ENCODE results near the gene TIMM50.
"Not testable (repeated sequence)": the region's sequence is repeated elsewhere in the genome, so short reads cannot be mapped to it uniquely, and the experiment has no call there.

TIMM50 gene

GRCh38 chr19:39474139-39474620 lies 6.5 kb upstream of the TIMM50 start:
- Histone ChIP-seq H3K4me2 (ENCODE audit: low read depth, low read length, poor library complexity, severe bottlenecking) (no peak overlapping the region), H2AFZ (ENCODE audit: low read depth, low read length, severe bottlenecking) (no peak overlapping the region), H3F3A (ENCODE audit: insufficient read depth) (peaks cover 6% of the 10 kb centered on the region), H3K4me3 (ENCODE audit: insufficient read depth, low read length, poor library complexity, severe bottlenecking) (no peak overlapping the region), H3K36me3 (ENCODE audit: low read length) (no peaks in the 10 kb centered on the region; the same call in 1 of the 2 replicates), H3K27me3 (ENCODE audit: low read length) (no peaks in the 10 kb centered on the region), H3K79me2 (ENCODE audit: insufficient read depth, low read length) (no peaks in the 10 kb centered on the region), H4K20me1 (ENCODE audit: low read depth, low read length) (no peaks in the 10 kb centered on the region), H3K9me3 (ENCODE audit: insufficient read depth, low read length) (no peaks in the 10 kb centered on the region), H3K9me2 (replicated peaks; ENCODE audit: insufficient read depth, low read length) (no peaks in the 10 kb centered on the region), H3K9ac (ENCODE audit: low read length) (no peak overlapping the region), H3K27ac (ENCODE audit: low read depth, low read length) (no peak overlapping the region)
- TF ChIP-seq CTCF (IDR thresholded peaks at IDR 0.05; ENCODE audit: insufficient read depth, low read length, poor library complexity, severe bottlenecking) (peak; percentile 93), EZH2phosphoT487 (conservative IDR thresholded peaks at IDR 0.05; ENCODE audit: low read length) (no peak)

GRCh38 chr19:39475748-39476147 lies 4.9 kb upstream of the TIMM50 start:
- Histone ChIP-seq H3K9ac (ENCODE audit: low read length) (no peak overlapping the region), H2AFZ (ENCODE audit: low read depth, low read length, severe bottlenecking) (no peak overlapping the region), H3F3A (ENCODE audit: insufficient read depth) (peaks cover 11% of the 10 kb centered on the region), H4K20me1 (ENCODE audit: low read depth, low read length) (no peaks in the 10 kb centered on the region), H3K9me2 (replicated peaks; ENCODE audit: insufficient read depth, low read length) (no peaks in the 10 kb centered on the region), H3K36me3 (ENCODE audit: low read length) (no peaks in the 10 kb centered on the region; the same call in 1 of the 2 replicates), H3K4me2 (ENCODE audit: low read depth, low read length, poor library complexity, severe bottlenecking) (no peak overlapping the region), H3K79me2 (ENCODE audit: insufficient read depth, low read length) (peaks cover under 1% of the 10 kb centered on the region; the same call in 1 of the 2 replicates), H3K4me3 (ENCODE audit: insufficient read depth, low read length, poor library complexity, severe bottlenecking) (no peak overlapping the region), H3K27ac (ENCODE audit: low read depth, low read length) (no peak overlapping the region), H3K27me3 (ENCODE audit: low read length) (no peaks in the 10 kb centered on the region), H3K9me3 (ENCODE audit: insufficient read depth, low read length) (no peaks in the 10 kb centered on the region)
- TF ChIP-seq EZH2phosphoT487 (conservative IDR thresholded peaks at IDR 0.05; ENCODE audit: low read length), result no peak
- TF ChIP-seq CTCF (IDR thresholded peaks at IDR 0.05; ENCODE audit: insufficient read depth, low read length, poor library complexity, severe bottlenecking), result no peak

GRCh38 chr19:39479319-39479801 lies 1.3 kb upstream of the TIMM50 start:
- not testable (repeated sequence) for H3K4me3 ChIP-seq (ENCODE audit: insufficient read depth, low read length, poor library complexity, severe bottlenecking); H4K20me1 ChIP-seq (ENCODE audit: low read depth, low read length); H3K9me2 ChIP-seq (replicated peaks; ENCODE audit: insufficient read depth, low read length); H3K9me3 ChIP-seq (ENCODE audit: insufficient read depth, low read length); H3K4me2 ChIP-seq (ENCODE audit: low read depth, low read length, poor library complexity, severe bottlenecking); H3K27me3 ChIP-seq (ENCODE audit: low read length); H2AFZ ChIP-seq (ENCODE audit: low read depth, low read length, severe bottlenecking); H3K36me3 ChIP-seq (ENCODE audit: low read length)
- Histone ChIP-seq H3F3A (ENCODE audit: insufficient read depth) (peaks cover 11% of the 10 kb centered on the region), H3K27ac (ENCODE audit: low read depth, low read length) (peak overlapping the region; percentile 39; the same call in 1 of the 2 replicates), H3K9ac (ENCODE audit: low read length) (0 out of 2 replicates have a peak overlapping the region, but pooled peaks have one; percentile 91), H3K79me2 (ENCODE audit: insufficient read depth, low read length) (peaks cover 22% of the 10 kb centered on the region)

- Histone ChIP-seq H3F3A (ENCODE audit: insufficient read depth) (peaks cover 11% of the 10 kb centered on the region), H3K9ac (ENCODE audit: low read length) (peak overlapping the region; percentile 91), H3K27ac (ENCODE audit: low read depth, low read length) (peak overlapping the region; percentile 39), H3K9me2 (replicated peaks; ENCODE audit: insufficient read depth, low read length) (no peaks in the 10 kb centered on the region), H3K4me3 (ENCODE audit: insufficient read depth, low read length, poor library complexity, severe bottlenecking) (peak overlapping the region; percentile 77), H3K9me3 (ENCODE audit: insufficient read depth, low read length) (no peaks in the 10 kb centered on the region), H3K4me2 (ENCODE audit: low read depth, low read length, poor library complexity, severe bottlenecking) (peak overlapping the region; percentile 69), H2AFZ (ENCODE audit: low read depth, low read length, severe bottlenecking) (peak overlapping the region; percentile 74), H3K79me2 (ENCODE audit: insufficient read depth, low read length) (peaks cover 22% of the 10 kb centered on the region), H4K20me1 (ENCODE audit: low read depth, low read length) (no peaks in the 10 kb centered on the region), H3K36me3 (ENCODE audit: low read length) (no peaks in the 10 kb centered on the region; the same call in 1 of the 2 replicates), H3K27me3 (ENCODE audit: low read length) (no peaks in the 10 kb centered on the region)
- no peak for TF ChIP-seq EZH2phosphoT487 (conservative IDR thresholded peaks at IDR 0.05; ENCODE audit: low read length)
- TF ChIP-seq CTCF (IDR thresholded peaks at IDR 0.05; ENCODE audit: insufficient read depth, low read length, poor library complexity, severe bottlenecking), result no peak
Measured at GRCh38 chr19:39479916-39480315, 722 bp upstream of the TIMM50 start.

Measured in SU-DHL-6 (cell line).